ENCODE results near the gene DPM1. TPM values are rescaled to one million over a fixed set of nuclear protein-coding genes. Genes with fewer than 3 reads are reported as not detected.

Gene DPM1
- total RNA-seq, 4 donors from 2014 or later = 48.8 to 83.1 (median 60.2) TPM

DNA sequence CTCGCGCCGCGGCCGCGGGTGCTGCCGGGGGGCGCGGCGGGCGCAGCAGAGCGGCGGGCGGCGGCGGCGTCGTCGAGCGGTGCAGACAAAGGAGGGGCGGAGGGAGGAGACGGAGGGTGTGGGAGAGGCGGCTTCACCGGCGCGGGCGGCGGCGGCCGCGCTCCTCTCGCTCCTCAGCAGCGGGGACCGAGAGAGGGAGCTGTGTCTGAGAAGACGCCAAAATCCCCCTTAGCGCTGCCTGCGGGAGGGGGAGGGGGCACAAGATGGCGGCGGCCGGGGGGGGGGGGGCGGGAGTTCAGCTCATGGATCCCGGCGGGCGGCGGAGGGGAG lies 27.4 kb downstream of the DPM1 start:
- Histone ChIP-seq H3K4me3 (replicated peaks in 1 of 3) (peak overlapping the region in 2 of 3 donors; percentile 45 to 48), H3K27me3 (no peaks in the 10 kb centered on the region), H3K9me3 (no peaks in the 10 kb centered on the region), H3K36me3 (peaks cover 7 to 14% of the 10 kb centered on the region in 2 donors), H3K4me1 (peaks cover 22 to 25% of the 10 kb centered on the region in 2 donors), H3K27ac (peak overlapping the region; percentile 97 to 99 (median 97))
- WGBS, 2 donors = 0% methylated on average over 8 of the region's 45 CpGs; no CpG with 5 or more reads in 1 of the 2 donors
- DNase-seq = no peak
- intact Hi-C loops (cut with DNase I) = no loop called here
- TF ChIP-seq POLR2A (IDR thresholded peaks at IDR 0.05) = no peak
- TF ChIP-seq, protein P1, sequence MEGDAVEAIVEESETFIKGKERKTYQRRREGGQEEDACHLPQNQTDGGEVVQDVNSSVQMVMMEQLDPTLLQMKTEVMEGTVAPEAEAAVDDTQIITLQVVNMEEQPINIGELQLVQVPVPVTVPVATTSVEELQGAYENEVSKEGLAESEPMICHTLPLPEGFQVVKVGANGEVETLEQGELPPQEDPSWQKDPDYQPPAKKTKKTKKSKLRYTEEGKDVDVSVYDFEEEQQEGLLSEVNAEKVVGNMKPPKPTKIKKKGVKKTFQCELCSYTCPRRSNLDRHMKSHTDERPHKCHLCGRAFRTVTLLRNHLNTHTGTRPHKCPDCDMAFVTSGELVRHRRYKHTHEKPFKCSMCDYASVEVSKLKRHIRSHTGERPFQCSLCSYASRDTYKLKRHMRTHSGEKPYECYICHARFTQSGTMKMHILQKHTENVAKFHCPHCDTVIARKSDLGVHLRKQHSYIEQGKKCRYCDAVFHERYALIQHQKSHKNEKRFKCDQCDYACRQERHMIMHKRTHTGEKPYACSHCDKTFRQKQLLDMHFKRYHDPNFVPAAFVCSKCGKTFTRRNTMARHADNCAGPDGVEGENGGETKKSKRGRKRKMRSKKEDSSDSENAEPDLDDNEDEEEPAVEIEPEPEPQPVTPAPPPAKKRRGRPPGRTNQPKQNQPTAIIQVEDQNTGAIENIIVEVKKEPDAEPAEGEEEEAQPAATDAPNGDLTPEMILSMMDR (IDR thresholded peaks at IDR 0.05) = no peak

- TF ChIP-seq POLR2A (IDR thresholded peaks at IDR 0.05) = no peak
- TF ChIP-seq, protein P1 (IDR thresholded peaks at IDR 0.05) = no peak
- intact Hi-C loops (cut with DNase I) = no loop called here
- Histone ChIP-seq H3K27ac (peak overlapping the region; percentile 54 to 97 (median 80)), H3K36me3 (peaks cover 3 to 8% of the 10 kb centered on the region in 2 donors), H3K9me3 (no peaks in the 10 kb centered on the region), H3K27me3 (no peaks in the 10 kb centered on the region), H3K4me3 (replicated peaks in 1 of 3) (peak overlapping the region in 2 of 3 donors; percentile 84 to 85), H3K4me1 (peaks cover 27 to 30% of the 10 kb centered on the region in 2 donors)
- DNase-seq = peak; percentile 31 to 38
- WGBS, 2 donors = 0% methylated on average over 3 to 9 of the region's 79 CpGs
Observed at GRCh38 chr20:50930139-50930975, 28.0 kb downstream of the DPM1 start.

DNA sequence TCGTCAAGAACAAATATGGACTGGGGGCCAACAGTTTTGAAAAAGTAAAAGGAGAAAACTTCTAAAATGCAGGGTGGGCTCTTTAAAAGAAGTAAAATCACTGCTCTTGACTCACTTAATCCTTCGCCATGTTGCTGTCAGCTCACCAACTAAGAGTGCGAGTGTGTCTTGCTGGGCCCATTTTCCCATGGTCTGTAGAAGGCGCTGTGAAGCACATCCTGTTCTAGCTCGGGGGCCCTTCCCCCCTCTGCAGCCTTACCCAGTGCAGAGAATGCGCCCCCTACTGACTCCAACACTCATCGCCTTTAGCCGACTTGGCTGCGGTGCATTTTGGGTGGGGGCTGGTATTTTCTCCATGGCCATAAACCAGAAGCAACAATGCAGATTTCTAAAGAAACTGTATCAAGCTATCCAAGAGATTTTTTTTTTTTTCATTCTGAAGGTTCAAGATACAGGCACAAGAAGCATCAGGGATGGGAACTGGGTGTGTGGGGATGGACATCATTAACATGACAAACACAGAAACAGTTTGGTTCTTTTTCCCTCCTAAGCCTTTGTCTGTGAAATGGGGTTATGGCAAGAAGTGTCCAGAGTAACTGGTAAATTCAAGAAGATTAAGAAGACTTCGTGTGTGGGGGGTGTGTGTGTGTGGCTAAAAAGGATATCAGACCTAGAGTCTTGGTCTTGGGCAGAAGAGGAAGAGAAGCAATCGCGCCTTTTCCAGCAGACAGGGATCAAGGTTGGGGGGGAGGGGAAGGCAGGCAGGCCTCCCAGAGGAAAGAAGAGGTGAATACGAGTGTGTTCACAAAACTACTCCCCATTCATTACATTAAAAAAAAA lies 28.8 kb downstream of the DPM1 start:
- Histone ChIP-seq H3K9me3 (no peaks in the 10 kb centered on the region), H3K27ac (peak overlapping the region; percentile 54 to 84 (median 80)), H3K36me3 (peaks cover 0 to 4% of the 10 kb centered on the region in 2 donors), H3K4me3 (replicated peaks in 1 of 3) (peak overlapping the region in 2 of 3 donors; percentile 84 to 85), H3K4me1 (peaks cover 27 to 31% of the 10 kb centered on the region in 2 donors), H3K27me3 (no peaks in the 10 kb centered on the region)
- WGBS, 2 donors = 11 to 14% methylated on average over 13 of the region's 13 CpGs
- TF ChIP-seq POLR2A (IDR thresholded peaks at IDR 0.05) = no peak
- TF ChIP-seq, protein P1 (IDR thresholded peaks at IDR 0.05) = peak; percentile 51 to 96 (median 90)
- intact Hi-C loops (cut with DNase I) = loop anchor here (5.0 kb wide), 2 partner anchors 112 to 137 kb away; no protein-coding TSS in a partner anchor
- peak; percentile 93 to 94 for DNase-seq

DNA sequence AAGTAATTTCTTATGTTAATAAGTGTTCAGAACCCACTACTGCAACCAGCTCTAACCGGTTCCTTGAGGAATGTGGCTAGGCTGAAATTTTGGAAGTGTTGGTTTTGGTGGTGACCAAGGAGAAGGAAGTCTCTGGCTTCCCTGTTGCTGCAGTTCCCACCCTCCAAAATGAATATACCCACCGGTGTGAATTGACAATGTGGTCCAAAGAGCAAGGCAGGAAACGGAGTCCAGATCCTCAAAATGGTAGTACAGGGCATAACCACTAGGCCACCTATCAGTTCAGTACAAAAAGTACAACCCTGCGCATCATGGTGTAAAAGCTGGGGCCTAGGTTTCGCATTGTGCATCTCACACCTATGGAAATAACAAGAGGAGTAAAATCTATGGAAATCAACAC lies 29.9 kb downstream of the DPM1 start:
- 61 to 67% methylated on average over 5 of the region's 5 CpGs for WGBS, 2 donors

More for the DNA sequence above, 29.9 kb downstream of the DPM1 start:
- Histone ChIP-seq H3K36me3 (no peaks in the 10 kb centered on the region), H3K4me1 (peaks cover 31 to 37% of the 10 kb centered on the region in 2 donors), H3K27me3 (no peaks in the 10 kb centered on the region), H3K27ac (peak overlapping the region in 2 of 3 donors; percentile 40 to 84), H3K9me3 (no peaks in the 10 kb centered on the region), H3K4me3 (replicated peaks in 1 of 3) (no peak overlapping the region)
- DNase-seq = no peak
- intact Hi-C loops (cut with DNase I) = loop anchor here (5.0 kb wide), 2 partner anchors 111 to 136 kb away; no protein-coding TSS in a partner anchor
- TF ChIP-seq POLR2A (IDR thresholded peaks at IDR 0.05) = no peak
- TF ChIP-seq, protein P1 (IDR thresholded peaks at IDR 0.05) = no peak

Measured in thyroid gland (tissue), 4 donors.